Progenitor cell of endocrine pancreas (in vitro differentiated cells): ENCODE results near the gene A4GALT. TPM values are rescaled to one million over a fixed set of nuclear protein-coding genes. Genes with fewer than 3 reads are reported as not detected.

Source experiments
- DNase-seq: peaks from one replicate; pipeline ENCODE4 v3.0.0; 2021; ENCODE audit warnings: low spot score; ENCODE audit not compliant: unreplicated experiment
- H3K27ac Mint-ChIP-seq: 2 replicates; pipeline ENCODE4 v1.8.0; 2021; ENCODE audit warnings: mild to moderate bottlenecking, moderate library complexity, mixed read lengths
- H3K27me3 Mint-ChIP-seq: 2 replicates; pipeline ENCODE4 v1.8.0; 2021; ENCODE audit warnings: mixed read lengths
- H3K36me3 Mint-ChIP-seq: 2 replicates; pipeline ENCODE4 v1.8.0; 2022; ENCODE audit warnings: mixed read lengths; ENCODE audit not compliant: insufficient read depth
- H3K4me1 Mint-ChIP-seq: 2 replicates; pipeline ENCODE4 v1.8.0; 2021; ENCODE audit warnings: low read depth, mixed read lengths
- H3K4me3 Mint-ChIP-seq: 2 replicates; pipeline ENCODE4 v1.8.0; 2021; ENCODE audit warnings: low read depth, mild to moderate bottlenecking, moderate library complexity, mixed read lengths
- H3K9me3 Mint-ChIP-seq: 2 replicates; pipeline ENCODE4 v1.8.0; 2021; ENCODE audit warnings: low read depth, mixed read lengths
- total RNA-seq: library from RNA; stranded (reverse); gene quantifications from 2 replicates; pipeline ENCODE4 v1.2.1, GENCODE V29; 2021
- TF ChIP-seq, protein P1 (sequence below): fragments of 200-600 bp; sonication (generic); IDR thresholded peaks from one replicate; pipeline ENCODE4 v1.5.0; 2021; ENCODE audit warnings: antibody characterized with exemption, mild to moderate bottlenecking; ENCODE audit not compliant: unreplicated experiment

Gene A4GALT
- total RNA-seq, 1 donor from 2014 or later: 1.1 TPM

DNA sequence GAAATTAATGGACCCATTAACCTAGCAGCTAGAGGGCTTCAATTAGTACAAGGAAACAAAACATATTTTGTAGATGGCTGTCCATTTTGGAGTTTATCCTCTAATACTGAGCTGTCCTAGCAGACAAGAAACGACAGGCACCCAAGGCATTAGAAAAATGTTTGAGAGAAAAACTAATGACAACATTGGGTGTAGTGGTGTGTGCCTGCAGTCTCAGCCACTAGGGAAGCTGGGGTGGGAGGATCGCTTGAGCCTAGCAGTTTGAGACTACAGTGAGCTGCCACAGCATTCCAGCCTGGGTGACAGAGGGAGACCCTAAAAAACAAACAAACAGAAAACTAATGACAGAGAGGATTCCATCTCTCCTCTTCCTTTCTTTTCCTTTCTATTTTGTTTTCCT lies 1.5 kb downstream of the A4GALT start:
- DNase-seq: no peak
- Mint-ChIP-seq H3K4me1 (peaks cover 19% of the 10 kb centered on the region), H3K36me3 (no peaks in the 10 kb centered on the region), H3K4me3 (peak overlapping the region; percentile 67), H3K27ac (peak overlapping the region; percentile 21), H3K9me3 (no peaks in the 10 kb centered on the region), H3K27me3 (peaks cover 67% of the 10 kb centered on the region)
- TF ChIP-seq, protein P1, sequence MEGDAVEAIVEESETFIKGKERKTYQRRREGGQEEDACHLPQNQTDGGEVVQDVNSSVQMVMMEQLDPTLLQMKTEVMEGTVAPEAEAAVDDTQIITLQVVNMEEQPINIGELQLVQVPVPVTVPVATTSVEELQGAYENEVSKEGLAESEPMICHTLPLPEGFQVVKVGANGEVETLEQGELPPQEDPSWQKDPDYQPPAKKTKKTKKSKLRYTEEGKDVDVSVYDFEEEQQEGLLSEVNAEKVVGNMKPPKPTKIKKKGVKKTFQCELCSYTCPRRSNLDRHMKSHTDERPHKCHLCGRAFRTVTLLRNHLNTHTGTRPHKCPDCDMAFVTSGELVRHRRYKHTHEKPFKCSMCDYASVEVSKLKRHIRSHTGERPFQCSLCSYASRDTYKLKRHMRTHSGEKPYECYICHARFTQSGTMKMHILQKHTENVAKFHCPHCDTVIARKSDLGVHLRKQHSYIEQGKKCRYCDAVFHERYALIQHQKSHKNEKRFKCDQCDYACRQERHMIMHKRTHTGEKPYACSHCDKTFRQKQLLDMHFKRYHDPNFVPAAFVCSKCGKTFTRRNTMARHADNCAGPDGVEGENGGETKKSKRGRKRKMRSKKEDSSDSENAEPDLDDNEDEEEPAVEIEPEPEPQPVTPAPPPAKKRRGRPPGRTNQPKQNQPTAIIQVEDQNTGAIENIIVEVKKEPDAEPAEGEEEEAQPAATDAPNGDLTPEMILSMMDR: peak; percentile 8

DNA sequence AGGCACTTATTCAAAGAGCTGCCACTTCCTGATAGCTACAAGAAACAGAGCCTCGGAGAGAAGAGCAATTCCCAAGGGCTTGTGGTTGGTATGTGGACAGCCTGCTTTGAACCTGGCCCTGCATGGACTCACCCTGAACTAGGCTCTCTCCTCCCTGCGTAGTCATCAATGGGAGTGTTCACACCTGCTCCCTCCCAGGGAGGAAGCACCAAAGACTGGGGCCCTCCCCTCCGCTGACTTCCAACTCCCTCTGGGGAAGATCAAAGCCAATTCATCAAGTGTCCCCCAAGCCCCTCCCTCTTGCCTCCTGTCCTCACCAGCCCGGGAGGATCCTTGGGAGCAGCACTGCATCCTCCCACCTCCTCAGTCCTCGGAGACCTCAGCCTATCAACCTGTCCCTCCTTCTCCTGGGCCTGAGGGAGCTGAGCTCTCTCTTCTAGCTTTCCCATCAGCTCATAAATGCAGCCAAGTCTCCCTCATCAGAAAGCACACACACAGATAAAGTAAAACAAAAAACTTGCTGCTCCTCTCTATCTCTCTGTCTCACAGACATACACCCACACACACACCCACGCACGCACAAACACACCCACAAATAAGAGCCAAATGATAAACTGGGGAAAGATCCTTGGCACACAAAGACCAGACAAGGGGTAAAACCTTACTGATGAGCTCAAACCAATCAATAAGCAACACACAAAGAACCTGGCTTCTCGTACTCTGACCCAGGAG lies 3.3 kb downstream of the A4GALT start:
- H3K27ac Mint-ChIP-seq: no peak overlapping the region
- H3K9me3 Mint-ChIP-seq: no peaks in the 10 kb centered on the region
- H3K36me3 Mint-ChIP-seq: no peaks in the 10 kb centered on the region
- peaks cover 19% of the 10 kb centered on the region for H3K4me1 Mint-ChIP-seq
- no peak overlapping the region for H3K4me3 Mint-ChIP-seq
- peaks cover 55% of the 10 kb centered on the region for H3K27me3 Mint-ChIP-seq
- DNase-seq: no peak
- TF ChIP-seq, protein P1: no peak

- no peak overlapping the region for H3K27ac Mint-ChIP-seq
- H3K36me3 Mint-ChIP-seq: no peaks in the 10 kb centered on the region
- H3K27me3 Mint-ChIP-seq: peaks cover 54% of the 10 kb centered on the region
- TF ChIP-seq, protein P1: no peak
- H3K9me3 Mint-ChIP-seq: no peaks in the 10 kb centered on the region
- DNase-seq: no peak
- H3K4me3 Mint-ChIP-seq: no peak overlapping the region
- peaks cover 18% of the 10 kb centered on the region for H3K4me1 Mint-ChIP-seq
Observed at GRCh38 chr22:42716649-42717127, 4.0 kb downstream of the A4GALT start.

GRCh38 chr22:42716221-42716620 lies 4.4 kb downstream of the A4GALT start:
- peak overlapping the region; percentile 52 for H3K27ac Mint-ChIP-seq
- no peak overlapping the region for H3K4me3 Mint-ChIP-seq
- H3K9me3 Mint-ChIP-seq: peaks cover under 1% of the 10 kb centered on the region
- peaks cover 17% of the 10 kb centered on the region for H3K4me1 Mint-ChIP-seq
- TF ChIP-seq, protein P1: no peak
- H3K27me3 Mint-ChIP-seq: peaks cover 50% of the 10 kb centered on the region
- no peak for DNase-seq
- no peaks in the 10 kb centered on the region for H3K36me3 Mint-ChIP-seq

DNA sequence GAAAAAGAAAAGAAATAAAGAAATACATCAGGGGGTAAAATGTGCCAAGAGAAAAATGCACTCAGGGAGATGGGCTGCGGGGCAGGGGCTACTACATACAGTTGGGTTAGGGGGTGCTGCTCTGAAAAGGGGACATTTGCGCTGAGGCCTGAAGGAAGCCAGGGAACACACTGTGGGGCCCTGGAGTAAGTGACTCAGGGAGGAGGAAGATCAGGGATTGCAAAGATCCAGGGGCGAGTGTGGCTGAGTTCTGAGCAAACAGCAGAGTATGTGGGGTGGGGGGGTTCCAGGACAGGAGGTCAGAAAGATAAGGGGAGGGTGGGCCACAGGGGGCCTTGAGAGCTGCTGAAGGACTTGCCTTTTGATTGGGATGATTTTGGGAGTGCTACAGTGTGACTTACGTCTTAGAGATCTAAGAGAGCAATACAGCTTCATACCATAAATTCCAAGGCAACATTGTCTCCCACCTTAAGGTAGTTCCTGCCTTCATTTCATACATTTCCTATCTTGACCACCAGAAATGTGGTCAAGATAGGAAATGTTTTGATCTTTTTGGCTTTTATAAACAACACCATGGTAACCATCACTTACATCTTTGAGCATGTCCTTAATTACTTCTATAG lies 5.8 kb downstream of the A4GALT start:
- H3K27ac Mint-ChIP-seq: no peak overlapping the region
- DNase-seq: no peak
- H3K4me1 Mint-ChIP-seq: peaks cover 14% of the 10 kb centered on the region
- H3K9me3 Mint-ChIP-seq: peaks cover 5% of the 10 kb centered on the region
- TF ChIP-seq, protein P1: no peak
- peaks cover 48% of the 10 kb centered on the region for H3K27me3 Mint-ChIP-seq
- no peak overlapping the region for H3K4me3 Mint-ChIP-seq
- H3K36me3 Mint-ChIP-seq: no peaks in the 10 kb centered on the region
